Left ventricle myocardium inferior (tissue), 1 donor: ENCODE results near the gene RNF31. TPM values are rescaled to one million over a fixed set of nuclear protein-coding genes. Genes with fewer than 3 reads are reported as not detected.
A peak's percentile ranks its signal among the peaks of the same experiment; 100 is the strongest.

Experiments
- DNase-seq: peaks from one replicate; pipeline ENCODE4 v3.0.0-alpha.2; 2020
- H3K27ac ChIP-seq: fragments of 200-600 bp; replicated peaks from 2 replicates; pipeline ENCODE4 v1.8.0; 2021
- H3K27me3 ChIP-seq: fragments of 200-600 bp; 2 replicates; pipeline ENCODE4 v1.8.0; 2021; ENCODE audit warnings: low read depth
- H3K36me3 ChIP-seq: fragments of 200-600 bp; 2 replicates; pipeline ENCODE4 v1.8.0; 2021
- H3K4me1 ChIP-seq: fragments of 200-600 bp; 2 replicates; pipeline ENCODE4 v1.8.0; 2021
- H3K4me3 ChIP-seq: fragments of 200-600 bp; 2 replicates; pipeline ENCODE4 v1.8.0; 2021; ENCODE audit warnings: mild to moderate bottlenecking, moderate library complexity
- H3K9me3 ChIP-seq: fragments of 200-600 bp; replicated peaks from 2 replicates; pipeline ENCODE4 v1.8.0; 2021
- intact Hi-C: fragments of 100-400 bp; cut with micrococcal nuclease; formaldehyde crosslinking; loops from one replicate; pipeline ENCODE4 v1.11.0; 2022
- total RNA-seq: library from RNA; stranded (reverse); fragmentation: NEBNext Ultra II Directional; extraction: Animal tissue kit (Norgen Biotek cat#: 25700); gene quantifications from one replicate; pipeline ENCODE4 v1.2.1, GENCODE V29; 2021
- TF ChIP-seq, protein P1 (sequence below): fragments of 200-600 bp; IDR thresholded peaks from 2 replicates; pipeline ENCODE4 v1.8.0; 2021; ENCODE audit warnings: antibody characterized with exemption, mild to moderate bottlenecking, borderline replicate concordance
- donor health status: DM: no; HTN: yes; CAD: no; lungs with severe emphysema.

The RNF31 gene
- total RNA-seq, 1 donor from 2014 or later, result 34.8 TPM

DNA sequence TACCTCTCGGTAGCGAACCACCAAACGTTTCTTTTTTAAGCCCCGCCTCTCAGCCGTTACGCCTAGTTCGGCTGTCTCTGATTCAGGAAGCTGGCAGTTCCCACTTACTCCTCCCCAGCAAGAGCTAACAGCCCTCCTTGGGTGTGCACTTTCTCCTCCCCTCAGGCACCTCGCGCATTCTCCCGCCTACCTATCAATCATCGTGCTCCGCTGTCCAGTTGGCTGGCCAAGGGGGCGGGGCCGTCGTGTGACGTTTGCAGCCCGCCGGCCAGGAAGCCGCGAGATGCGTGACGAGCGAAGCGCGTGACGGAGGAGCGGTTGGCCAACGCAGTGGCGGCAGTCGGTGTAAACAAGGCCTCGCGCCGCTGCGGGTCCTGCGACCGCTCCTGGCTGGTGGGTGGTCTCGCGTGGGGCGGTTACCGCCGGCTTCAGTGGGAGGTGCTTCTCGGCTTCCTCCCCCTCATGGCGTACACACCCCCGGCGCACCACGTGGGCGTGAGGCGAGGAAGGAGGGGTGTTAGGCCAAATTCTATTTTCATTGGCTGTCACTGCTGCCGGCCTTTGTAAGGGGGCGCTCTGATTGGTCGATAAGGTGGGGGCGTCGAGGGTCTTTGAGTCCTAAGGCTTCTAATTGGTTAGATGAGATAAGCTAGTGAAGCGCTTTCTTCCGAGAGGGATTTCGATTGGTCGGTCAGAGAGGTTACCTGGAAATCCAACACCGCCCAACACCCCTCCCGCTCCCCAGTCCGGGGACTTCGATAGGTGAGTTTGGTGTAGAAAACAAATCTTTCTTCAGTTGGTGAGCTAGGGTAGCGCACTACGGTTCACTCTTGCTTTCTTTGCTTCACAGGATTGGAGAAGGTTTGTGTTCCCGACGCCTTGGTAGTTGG is 32.5 kb upstream of the RNF31 start, which contains the start of the genes DCAF11 and NRL:
DCAF11 (plus strand) TSS at position 246 of the 890 bp plus-strand sequence. CDS start 818 bp downstream, outside the sequence.
NRL (minus strand) TSS at position 418 of the 890 bp plus-strand sequence. CDS start 32,101 bp downstream, outside the sequence.
- Histone ChIP-seq H3K4me3 (peak within 1 kb of the TSS; percentile 76), H3K36me3 (peaks cover 36% of the 10 kb centered on the region), H3K4me1 (peaks cover 35% of the 10 kb centered on the region), H3K27me3 (no peaks in the 10 kb centered on the region), H3K27ac (peak within 1 kb of the TSS; percentile 98), H3K9me3 (no peaks in the 10 kb centered on the region)
- intact Hi-C loops, result no loop called here
- TF ChIP-seq, protein P1, sequence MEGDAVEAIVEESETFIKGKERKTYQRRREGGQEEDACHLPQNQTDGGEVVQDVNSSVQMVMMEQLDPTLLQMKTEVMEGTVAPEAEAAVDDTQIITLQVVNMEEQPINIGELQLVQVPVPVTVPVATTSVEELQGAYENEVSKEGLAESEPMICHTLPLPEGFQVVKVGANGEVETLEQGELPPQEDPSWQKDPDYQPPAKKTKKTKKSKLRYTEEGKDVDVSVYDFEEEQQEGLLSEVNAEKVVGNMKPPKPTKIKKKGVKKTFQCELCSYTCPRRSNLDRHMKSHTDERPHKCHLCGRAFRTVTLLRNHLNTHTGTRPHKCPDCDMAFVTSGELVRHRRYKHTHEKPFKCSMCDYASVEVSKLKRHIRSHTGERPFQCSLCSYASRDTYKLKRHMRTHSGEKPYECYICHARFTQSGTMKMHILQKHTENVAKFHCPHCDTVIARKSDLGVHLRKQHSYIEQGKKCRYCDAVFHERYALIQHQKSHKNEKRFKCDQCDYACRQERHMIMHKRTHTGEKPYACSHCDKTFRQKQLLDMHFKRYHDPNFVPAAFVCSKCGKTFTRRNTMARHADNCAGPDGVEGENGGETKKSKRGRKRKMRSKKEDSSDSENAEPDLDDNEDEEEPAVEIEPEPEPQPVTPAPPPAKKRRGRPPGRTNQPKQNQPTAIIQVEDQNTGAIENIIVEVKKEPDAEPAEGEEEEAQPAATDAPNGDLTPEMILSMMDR, result no peak
- DNase-seq, result peak; percentile 98

DNA sequence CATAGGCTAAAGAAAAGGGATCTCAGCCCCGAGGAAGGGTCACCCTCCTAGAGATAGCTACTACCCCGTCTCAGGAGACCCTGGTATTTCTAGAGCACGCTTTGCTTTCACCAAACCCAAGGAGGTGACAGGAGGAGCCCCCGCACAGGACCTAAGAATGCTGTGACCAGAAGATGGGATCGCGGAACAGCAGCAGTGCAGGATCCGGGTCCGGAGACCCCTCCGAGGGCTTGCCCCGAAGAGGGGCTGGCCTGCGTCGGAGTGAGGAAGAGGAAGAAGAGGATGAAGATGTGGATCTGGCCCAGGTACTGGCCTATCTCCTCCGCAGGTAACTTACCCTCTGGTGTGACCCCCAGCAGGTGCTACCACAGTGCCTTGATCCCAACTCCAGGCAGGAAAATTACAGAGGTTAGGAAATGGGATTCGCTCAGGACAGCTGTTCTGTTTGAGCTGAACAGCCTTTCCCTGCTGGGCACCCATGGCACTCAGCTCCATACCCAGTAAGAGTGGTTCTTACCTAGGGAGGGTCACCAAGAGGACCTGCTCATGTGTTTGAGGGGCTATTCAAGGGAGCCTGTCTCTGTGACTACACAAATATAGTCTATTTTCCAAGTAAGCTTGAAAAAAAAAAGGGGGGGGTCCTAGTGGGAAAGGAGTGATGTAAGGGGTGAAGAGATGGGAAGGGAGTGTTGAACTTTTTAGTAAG is 31.7 kb upstream of the RNF31 start:
- TF ChIP-seq, protein P1, result no peak
- Histone ChIP-seq H3K9me3 (no peaks in the 10 kb centered on the region), H3K36me3 (peaks cover 44% of the 10 kb centered on the region), H3K27ac (peak overlapping the region; percentile 98), H3K4me3 (peak overlapping the region; percentile 76), H3K4me1 (peaks cover 35% of the 10 kb centered on the region), H3K27me3 (no peaks in the 10 kb centered on the region)
- no peak for DNase-seq
- intact Hi-C loops, result no loop called here

DNA sequence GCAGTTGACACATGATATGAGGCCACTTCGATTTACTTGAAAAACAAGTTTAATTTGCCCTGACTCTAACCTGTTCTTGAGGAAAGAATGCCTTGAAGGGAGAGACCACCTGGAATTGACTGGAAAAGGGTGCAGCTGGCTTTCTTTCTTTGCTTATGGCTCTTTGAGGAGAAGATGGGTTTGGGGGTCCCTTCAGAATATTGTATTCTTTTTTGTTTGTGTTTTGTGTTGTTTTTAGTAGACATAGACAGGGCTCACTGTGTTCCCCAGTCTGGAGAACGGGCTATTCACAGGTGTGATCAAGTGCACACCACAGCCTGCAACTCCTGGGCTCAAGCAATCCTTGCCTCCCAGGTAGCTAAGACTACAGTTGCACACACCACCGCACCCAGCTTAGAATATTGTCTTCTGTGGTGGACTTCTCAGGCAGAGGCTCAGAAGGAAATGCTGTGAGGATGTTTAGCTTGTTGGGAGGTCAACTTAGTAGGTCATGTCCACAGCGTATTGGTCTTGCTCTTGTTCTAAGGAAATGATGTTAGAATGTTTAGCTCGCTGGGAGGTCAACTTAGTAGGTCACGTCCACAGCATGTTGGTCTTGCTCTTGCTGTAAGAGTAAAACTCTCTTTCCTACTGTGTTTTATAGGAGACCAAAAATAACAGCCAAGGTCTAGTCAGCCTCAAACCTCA is 31.0 kb upstream of the RNF31 start:
- peaks cover 51% of the 10 kb centered on the region for H3K36me3 ChIP-seq
- peak overlapping the region; percentile 8 for H3K27ac ChIP-seq
- no peak for DNase-seq
- no peaks in the 10 kb centered on the region for H3K9me3 ChIP-seq
- peak overlapping the region; percentile 76 for H3K4me3 ChIP-seq
- TF ChIP-seq, protein P1, result no peak
- H3K27me3 ChIP-seq, result no peaks in the 10 kb centered on the region
- intact Hi-C loops, result no loop called here
- peaks cover 35% of the 10 kb centered on the region for H3K4me1 ChIP-seq

DNA sequence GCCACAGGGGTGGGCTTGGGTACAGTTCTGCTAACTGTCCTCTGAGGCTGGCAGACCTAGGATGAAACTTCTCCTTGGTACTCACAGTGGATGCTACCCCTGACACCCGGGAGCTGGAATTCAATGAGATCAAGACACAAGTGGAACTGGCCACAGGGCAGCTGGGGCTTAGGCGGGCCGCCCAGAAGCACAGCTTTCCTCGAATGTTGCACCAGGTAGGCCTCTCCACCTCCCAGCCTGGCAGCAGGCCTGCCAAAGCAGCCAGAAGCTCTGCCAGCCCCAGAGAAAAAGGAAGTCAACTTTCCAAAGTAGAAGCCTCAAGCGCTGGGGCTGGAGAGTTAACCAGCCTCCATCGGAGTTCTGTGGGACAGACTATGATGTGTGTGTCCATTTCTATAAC is 30.1 kb upstream of the RNF31 start:
- intact Hi-C loops, result no loop called here
- no peaks in the 10 kb centered on the region for H3K27me3 ChIP-seq
- TF ChIP-seq, protein P1, result no peak
- peaks cover 35% of the 10 kb centered on the region for H3K4me1 ChIP-seq
- peaks cover 60% of the 10 kb centered on the region for H3K36me3 ChIP-seq
- no peak overlapping the region for H3K27ac ChIP-seq
- no peak overlapping the region for H3K4me3 ChIP-seq
- H3K9me3 ChIP-seq, result no peaks in the 10 kb centered on the region
- DNase-seq, result no peak

DNA sequence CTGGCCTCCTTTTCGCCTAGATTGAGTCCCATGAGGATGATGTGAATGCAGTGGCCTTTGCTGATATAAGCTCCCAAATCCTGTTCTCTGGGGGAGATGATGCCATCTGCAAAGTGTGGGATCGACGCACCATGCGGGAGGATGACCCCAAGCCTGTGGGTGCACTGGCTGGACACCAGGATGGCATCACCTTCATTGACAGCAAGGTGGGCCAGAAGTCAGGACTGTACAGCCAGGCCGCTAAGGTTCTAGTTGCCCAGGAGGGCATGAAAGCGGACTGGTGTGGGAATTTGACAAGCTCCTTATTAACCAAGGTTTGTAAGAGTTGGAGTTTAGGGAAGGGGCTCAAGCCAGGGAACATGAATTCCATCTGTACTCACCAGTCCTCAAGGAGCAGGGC is 27.6 kb upstream of the RNF31 start:
- Histone ChIP-seq H3K9me3 (no peaks in the 10 kb centered on the region), H3K4me3 (no peak overlapping the region), H3K27ac (no peak overlapping the region), H3K27me3 (no peaks in the 10 kb centered on the region), H3K4me1 (peaks cover 32% of the 10 kb centered on the region), H3K36me3 (peaks cover 83% of the 10 kb centered on the region)
- no peak for DNase-seq
- TF ChIP-seq, protein P1, result no peak
- intact Hi-C loops, result no loop called here
